HepG2 (cell line): ENCODE measurements around the gene BRD8. TPM values are rescaled to one million over a fixed set of nuclear protein-coding genes. Genes with fewer than 3 reads are reported as not detected.
A peak's percentile ranks its signal among the peaks of the same experiment; 100 is the strongest.

Experiments
- CEBPG ChIP-seq: IDR thresholded peaks from 2 replicates; pipeline ENCODE4 v1.6.1; 2016
- HNRNPUL1 ChIP-seq: fragments of 200-400 bp; formaldehyde crosslinking; IDR thresholded peaks from 2 replicates; pipeline ENCODE4 v1.6.1; 2017; ENCODE audit warnings: low read depth, mild to moderate bottlenecking, low read length, moderate library complexity
- KMT2B ChIP-seq: IDR thresholded peaks from 2 replicates; pipeline ENCODE4 v1.6.1; 2016; ENCODE audit warnings: missing genetic modification reagents, missing compliant biosample characterization
- NCOA1 ChIP-seq: sonication (generic); formaldehyde crosslinking; IDR thresholded peaks from 2 replicates; pipeline ENCODE4 v1.9.0; 2021; ENCODE audit warnings: missing genetic modification reagents
- NCOA2 ChIP-seq: sonication (generic); formaldehyde crosslinking; IDR thresholded peaks from 2 replicates; pipeline ENCODE4 v1.8.0; 2022; ENCODE audit warnings: inconsistent platforms
- RAD21 ChIP-seq: fragments of 450-650 bp; formaldehyde crosslinking; IDR thresholded peaks from 2 replicates; pipeline ENCODE4 v1.5.0; 2020; ENCODE audit warnings: mild to moderate bottlenecking
- RFX3 ChIP-seq: IDR thresholded peaks from 2 replicates; pipeline ENCODE4 v1.6.1; 2016; ENCODE audit warnings: missing biosample characterization, missing genetic modification reagents
- RNF2 ChIP-seq: fragments of 450-650 bp; conservative IDR thresholded peaks from 2 replicates; pipeline ENCODE4 v1.6.1; 2016; ENCODE audit warnings: low read depth
- SALL1 ChIP-seq: sonication (generic); formaldehyde crosslinking; IDR thresholded peaks from 2 replicates; pipeline ENCODE4 v1.8.0; 2022; ENCODE audit warnings: mild to moderate bottlenecking, missing genetic modification reagents
- ZNF660 ChIP-seq: sonication (generic); formaldehyde crosslinking; IDR thresholded peaks from 2 replicates; pipeline ENCODE4 v1.5.1; 2020; ENCODE audit warnings: mild to moderate bottlenecking, low read depth, missing genetic modification reagents, borderline replicate concordance
- polyA plus RNA-seq, 8 experiments: library from polyadenylated mRNA; depleted of rRNA in 3 of 8; stranded (reverse) in 7 of 8; unstranded in 1 of 8; fragments of >200 nt; fragmentation: Illumina TruSeq in 4 of 8; extraction: Trizol in 4 of 8; gene quantifications; 2 replicates each; pipeline versions ENCODE4 v1.2.1 to v1.2.3, GENCODE V29; 2011 to 2016; ENCODE audit warnings: low read depth in 4 of 8, missing spikeins in 1 of 8, mixed read lengths in 1 of 8; ENCODE audit not compliant: insufficient read depth in 1 of 8
- total RNA-seq, 5 experiments: library from RNA; depleted of rRNA; stranded (reverse); fragments of >200 nt; fragmentation: Illumina TruSeq; extraction: Trizol; gene quantifications; 2 replicates each; pipeline ENCODE4 v1.2.3, GENCODE V29; 2016; ENCODE audit warnings: low read depth in 1 of 5
- TF ChIP-seq, protein P1 (sequence below): sonication (generic); formaldehyde crosslinking; IDR thresholded peaks from 2 replicates; pipeline ENCODE4 v1.4.0; 2020; ENCODE audit warnings: missing genetic modification reagents
- TF ChIP-seq, protein P2 (sequence below): sonication (generic); formaldehyde crosslinking; IDR thresholded peaks from 2 replicates; pipeline ENCODE4 v1.5.0; 2020; ENCODE audit warnings: missing genetic modification reagents, mild to moderate bottlenecking, borderline replicate concordance
- TF ChIP-seq, protein P3 (sequence below): sonication (generic); formaldehyde crosslinking; IDR thresholded peaks from 2 replicates; pipeline ENCODE4 v1.5.0; 2020; ENCODE audit warnings: mild to moderate bottlenecking, missing genetic modification reagents
- TF ChIP-seq, protein P4 (sequence below): sonication (generic); formaldehyde crosslinking; IDR thresholded peaks from 2 replicates; pipeline ENCODE4 v1.5.1; 2020; ENCODE audit warnings: mild to moderate bottlenecking, missing genetic modification reagents
- TF ChIP-seq, protein P5 (sequence below): sonication (generic); formaldehyde crosslinking; IDR thresholded peaks from 2 replicates; pipeline ENCODE4 v1.4.0; 2020; ENCODE audit warnings: missing genetic modification reagents, borderline replicate concordance
- TF ChIP-seq, protein P6 (sequence below): IDR thresholded peaks from 2 replicates; pipeline ENCODE4 v1.6.1; 2016; ENCODE audit warnings: mild to moderate bottlenecking
- TF ChIP-seq, protein P7 (sequence below): sonication (generic); formaldehyde crosslinking; conservative IDR thresholded peaks from 2 replicates; pipeline ENCODE4 v1.8.1; 2023; ENCODE audit warnings: missing genetic modification reagents

The BRD8 gene
- total and polyA plus RNA-seq, 2 of the 13 experiments (the other 11 are each of a cell fraction or from before 2014, with no cell fraction given) = 62.5 to 71.1 TPM

DNA sequence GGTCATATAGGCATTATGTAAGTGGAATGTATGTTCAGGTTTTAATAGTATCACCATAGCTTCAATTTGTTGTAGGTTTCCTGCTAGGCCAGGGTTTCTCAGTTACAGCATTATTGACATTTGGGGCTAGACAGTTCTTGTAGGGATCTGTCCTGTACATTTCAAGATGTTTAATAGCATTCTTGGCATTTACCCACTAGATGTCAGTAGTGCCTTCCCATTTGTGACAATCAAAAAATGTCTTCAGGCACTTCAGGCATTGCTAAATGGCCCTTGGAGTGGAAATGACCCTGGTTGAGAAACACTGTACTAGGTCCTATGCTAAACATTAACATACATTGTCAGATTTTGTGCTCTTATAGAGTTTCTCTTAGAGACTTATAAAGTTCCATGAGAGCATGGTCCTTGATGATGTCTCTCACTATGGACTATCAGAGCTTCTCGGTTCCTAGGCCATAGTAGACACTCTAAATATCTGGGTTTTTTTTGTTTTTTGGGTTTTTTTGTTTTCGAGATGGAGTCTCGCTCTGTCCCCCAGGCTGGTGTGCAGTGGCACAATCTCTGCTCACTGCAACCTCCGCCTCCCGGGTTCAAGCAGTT lies 1.9 kb upstream of the BRD8 start (continued):
- TF ChIP-seq, protein P1, sequence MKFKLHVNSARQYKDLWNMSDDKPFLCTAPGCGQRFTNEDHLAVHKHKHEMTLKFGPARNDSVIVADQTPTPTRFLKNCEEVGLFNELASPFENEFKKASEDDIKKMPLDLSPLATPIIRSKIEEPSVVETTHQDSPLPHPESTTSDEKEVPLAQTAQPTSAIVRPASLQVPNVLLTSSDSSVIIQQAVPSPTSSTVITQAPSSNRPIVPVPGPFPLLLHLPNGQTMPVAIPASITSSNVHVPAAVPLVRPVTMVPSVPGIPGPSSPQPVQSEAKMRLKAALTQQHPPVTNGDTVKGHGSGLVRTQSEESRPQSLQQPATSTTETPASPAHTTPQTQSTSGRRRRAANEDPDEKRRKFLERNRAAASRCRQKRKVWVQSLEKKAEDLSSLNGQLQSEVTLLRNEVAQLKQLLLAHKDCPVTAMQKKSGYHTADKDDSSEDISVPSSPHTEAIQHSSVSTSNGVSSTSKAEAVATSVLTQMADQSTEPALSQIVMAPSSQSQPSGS (CRISPR knock-in tag) = no peak
- no peak for TF ChIP-seq NCOA2 (CRISPR knock-in tag)
- no peak for TF ChIP-seq ZNF660 (CRISPR knock-in tag)
- TF ChIP-seq CEBPG (CRISPR knock-in tag) = peak; percentile 63
- peak; percentile 49 for TF ChIP-seq RAD21 (CRISPR knock-in tag)
- TF ChIP-seq, protein P2, sequence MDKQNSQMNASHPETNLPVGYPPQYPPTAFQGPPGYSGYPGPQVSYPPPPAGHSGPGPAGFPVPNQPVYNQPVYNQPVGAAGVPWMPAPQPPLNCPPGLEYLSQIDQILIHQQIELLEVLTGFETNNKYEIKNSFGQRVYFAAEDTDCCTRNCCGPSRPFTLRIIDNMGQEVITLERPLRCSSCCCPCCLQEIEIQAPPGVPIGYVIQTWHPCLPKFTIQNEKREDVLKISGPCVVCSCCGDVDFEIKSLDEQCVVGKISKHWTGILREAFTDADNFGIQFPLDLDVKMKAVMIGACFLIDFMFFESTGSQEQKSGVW (CRISPR knock-in tag) = no peak
- TF ChIP-seq, protein P3, sequence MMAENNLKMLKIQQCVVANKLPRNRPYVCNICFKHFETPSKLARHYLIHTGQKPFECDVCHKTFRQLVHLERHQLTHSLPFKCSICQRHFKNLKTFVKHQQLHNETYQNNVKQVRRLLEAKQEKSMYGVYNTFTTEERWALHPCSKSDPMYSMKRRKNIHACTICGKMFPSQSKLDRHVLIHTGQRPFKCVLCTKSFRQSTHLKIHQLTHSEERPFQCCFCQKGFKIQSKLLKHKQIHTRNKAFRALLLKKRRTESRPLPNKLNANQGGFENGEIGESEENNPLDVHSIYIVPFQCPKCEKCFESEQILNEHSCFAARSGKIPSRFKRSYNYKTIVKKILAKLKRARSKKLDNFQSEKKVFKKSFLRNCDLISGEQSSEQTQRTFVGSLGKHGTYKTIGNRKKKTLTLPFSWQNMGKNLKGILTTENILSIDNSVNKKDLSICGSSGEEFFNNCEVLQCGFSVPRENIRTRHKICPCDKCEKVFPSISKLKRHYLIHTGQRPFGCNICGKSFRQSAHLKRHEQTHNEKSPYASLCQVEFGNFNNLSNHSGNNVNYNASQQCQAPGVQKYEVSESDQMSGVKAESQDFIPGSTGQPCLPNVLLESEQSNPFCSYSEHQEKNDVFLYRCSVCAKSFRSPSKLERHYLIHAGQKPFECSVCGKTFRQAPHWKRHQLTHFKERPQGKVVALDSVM = no peak
- no peak for TF ChIP-seq RFX3 (CRISPR knock-in tag)
- TF ChIP-seq NCOA1 = no peak
- TF ChIP-seq, protein P4, sequence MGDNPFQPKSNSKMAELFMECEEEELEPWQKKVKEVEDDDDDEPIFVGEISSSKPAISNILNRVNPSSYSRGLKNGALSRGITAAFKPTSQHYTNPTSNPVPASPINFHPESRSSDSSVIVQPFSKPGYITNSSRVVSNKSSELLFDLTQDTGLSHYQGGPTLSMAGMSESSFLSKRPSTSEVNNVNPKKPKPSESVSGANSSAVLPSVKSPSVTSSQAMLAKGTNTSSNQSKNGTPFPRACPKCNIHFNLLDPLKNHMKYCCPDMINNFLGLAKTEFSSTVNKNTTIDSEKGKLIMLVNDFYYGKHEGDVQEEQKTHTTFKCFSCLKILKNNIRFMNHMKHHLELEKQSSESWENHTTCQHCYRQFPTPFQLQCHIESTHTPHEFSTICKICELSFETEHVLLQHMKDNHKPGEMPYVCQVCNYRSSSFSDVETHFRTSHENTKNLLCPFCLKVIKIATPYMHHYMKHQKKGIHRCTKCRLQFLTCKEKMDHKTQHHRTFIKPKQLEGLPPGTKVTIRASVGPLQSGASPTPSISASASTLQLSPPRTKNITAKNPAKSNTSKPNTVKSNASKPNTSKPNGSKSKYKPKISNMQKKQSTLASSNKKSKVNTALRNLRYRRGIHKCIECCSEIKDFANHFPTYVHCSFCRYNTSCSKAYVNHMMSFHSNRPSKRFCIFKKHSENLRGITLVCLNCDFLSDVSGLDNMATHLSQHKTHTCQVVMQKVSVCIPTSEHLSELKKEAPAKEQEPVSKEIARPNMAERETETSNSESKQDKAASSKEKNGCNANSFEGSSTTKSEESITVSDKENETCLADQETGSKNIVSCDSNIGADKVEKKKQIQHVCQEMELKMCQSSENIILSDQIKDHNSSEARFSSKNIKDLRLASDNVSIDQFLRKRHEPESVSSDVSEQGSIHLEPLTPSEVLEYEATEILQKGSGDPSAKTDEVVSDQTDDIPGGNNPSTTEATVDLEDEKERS (CRISPR knock-in tag) = no peak
- TF ChIP-seq RNF2 = no peak
- TF ChIP-seq, protein P5, sequence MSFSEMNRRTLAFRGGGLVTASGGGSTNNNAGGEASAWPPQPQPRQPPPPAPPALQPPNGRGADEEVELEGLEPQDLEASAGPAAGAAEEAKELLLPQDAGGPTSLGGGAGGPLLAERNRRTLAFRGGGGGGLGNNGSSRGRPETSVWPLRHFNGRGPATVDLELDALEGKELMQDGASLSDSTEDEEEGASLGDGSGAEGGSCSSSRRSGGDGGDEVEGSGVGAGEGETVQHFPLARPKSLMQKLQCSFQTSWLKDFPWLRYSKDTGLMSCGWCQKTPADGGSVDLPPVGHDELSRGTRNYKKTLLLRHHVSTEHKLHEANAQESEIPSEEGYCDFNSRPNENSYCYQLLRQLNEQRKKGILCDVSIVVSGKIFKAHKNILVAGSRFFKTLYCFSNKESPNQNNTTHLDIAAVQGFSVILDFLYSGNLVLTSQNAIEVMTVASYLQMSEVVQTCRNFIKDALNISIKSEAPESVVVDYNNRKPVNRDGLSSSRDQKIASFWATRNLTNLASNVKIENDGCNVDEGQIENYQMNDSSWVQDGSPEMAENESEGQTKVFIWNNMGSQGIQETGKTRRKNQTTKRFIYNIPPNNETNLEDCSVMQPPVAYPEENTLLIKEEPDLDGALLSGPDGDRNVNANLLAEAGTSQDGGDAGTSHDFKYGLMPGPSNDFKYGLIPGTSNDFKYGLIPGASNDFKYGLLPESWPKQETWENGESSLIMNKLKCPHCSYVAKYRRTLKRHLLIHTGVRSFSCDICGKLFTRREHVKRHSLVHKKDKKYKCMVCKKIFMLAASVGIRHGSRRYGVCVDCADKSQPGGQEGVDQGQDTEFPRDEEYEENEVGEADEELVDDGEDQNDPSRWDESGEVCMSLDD = no peak
- TF ChIP-seq, protein P6, sequence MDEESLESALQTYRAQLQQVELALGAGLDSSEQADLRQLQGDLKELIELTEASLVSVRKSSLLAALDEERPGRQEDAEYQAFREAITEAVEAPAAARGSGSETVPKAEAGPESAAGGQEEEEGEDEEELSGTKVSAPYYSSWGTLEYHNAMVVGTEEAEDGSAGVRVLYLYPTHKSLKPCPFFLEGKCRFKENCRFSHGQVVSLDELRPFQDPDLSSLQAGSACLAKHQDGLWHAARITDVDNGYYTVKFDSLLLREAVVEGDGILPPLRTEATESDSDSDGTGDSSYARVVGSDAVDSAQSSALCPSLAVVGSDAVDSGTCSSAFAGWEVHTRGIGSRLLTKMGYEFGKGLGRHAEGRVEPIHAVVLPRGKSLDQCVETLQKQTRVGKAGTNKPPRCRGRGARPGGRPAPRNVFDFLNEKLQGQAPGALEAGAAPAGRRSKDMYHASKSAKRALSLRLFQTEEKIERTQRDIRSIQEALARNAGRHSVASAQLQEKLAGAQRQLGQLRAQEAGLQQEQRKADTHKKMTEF (CRISPR knock-in tag) = no peak
- TF ChIP-seq, protein P7, sequence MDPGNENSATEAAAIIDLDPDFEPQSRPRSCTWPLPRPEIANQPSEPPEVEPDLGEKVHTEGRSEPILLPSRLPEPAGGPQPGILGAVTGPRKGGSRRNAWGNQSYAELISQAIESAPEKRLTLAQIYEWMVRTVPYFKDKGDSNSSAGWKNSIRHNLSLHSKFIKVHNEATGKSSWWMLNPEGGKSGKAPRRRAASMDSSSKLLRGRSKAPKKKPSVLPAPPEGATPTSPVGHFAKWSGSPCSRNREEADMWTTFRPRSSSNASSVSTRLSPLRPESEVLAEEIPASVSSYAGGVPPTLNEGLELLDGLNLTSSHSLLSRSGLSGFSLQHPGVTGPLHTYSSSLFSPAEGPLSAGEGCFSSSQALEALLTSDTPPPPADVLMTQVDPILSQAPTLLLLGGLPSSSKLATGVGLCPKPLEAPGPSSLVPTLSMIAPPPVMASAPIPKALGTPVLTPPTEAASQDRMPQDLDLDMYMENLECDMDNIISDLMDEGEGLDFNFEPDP (CRISPR knock-in tag) = no peak
- no peak for TF ChIP-seq KMT2B (CRISPR knock-in tag)
- TF ChIP-seq SALL1 (CRISPR knock-in tag) = no peak
- no peak for TF ChIP-seq HNRNPUL1
